ENCODE data around the gene TMEM144. TPM values are rescaled to one million over a fixed set of nuclear protein-coding genes. Genes with fewer than 3 reads are reported as not detected.

The TMEM144 gene
- total RNA-seq, 1 experiment from 2014 or later: 3.4 TPM

GRCh38 chr4:158234671-158235070, 24.4 kb downstream of the TMEM144 start:
- Histone ChIP-seq H2BK5ac (ENCODE audit: insufficient read length, low read length) (no peak overlapping the region), H4K91ac (ENCODE audit: insufficient read length, low read depth, low read length) (no peak overlapping the region), H3K23me2 (ENCODE audit: insufficient read length, low read depth, low read length, poor library complexity, severe bottlenecking) (no peaks in the 10 kb centered on the region), H3K14ac (ENCODE audit: insufficient read depth, low read length) (no peak overlapping the region), H3K9me3 (ENCODE audit: control insufficient read depth, low read depth, low read length) (no peaks in the 10 kb centered on the region), H4K8ac (replicated peaks; ENCODE audit: insufficient read length, low read depth, low read length) (no peak overlapping the region), H4K20me1 (ENCODE audit: control insufficient read depth, insufficient read depth, insufficient read length) (no peaks in the 10 kb centered on the region), H2AFZ (ENCODE audit: low read length) (no peak overlapping the region), H3K27me3 (ENCODE audit: insufficient read depth, low read length) (no peaks in the 10 kb centered on the region), H3K23ac (ENCODE audit: insufficient read length, low read depth, low read length) (no peak overlapping the region), H3K56ac (ENCODE audit: insufficient read length, low read depth, low read length) (no peak overlapping the region), H2BK15ac (ENCODE audit: low read depth, low read length) (no peak overlapping the region), H2BK12ac (ENCODE audit: insufficient read length, low read depth, low read length) (no peak overlapping the region), H3T11ph (ENCODE audit: low read length) (no peak overlapping the region), H4K5ac (ENCODE audit: insufficient read length, low read depth, low read length) (no peak overlapping the region), H2BK120ac (ENCODE audit: low read depth, low read length, poor library complexity, severe bottlenecking) (no peak overlapping the region), H3K4me2 (ENCODE audit: insufficient read depth, insufficient read length, low read length) (no peak overlapping the region), H3K79me2 (ENCODE audit: insufficient read depth, low read length) (no peaks in the 10 kb centered on the region), H2AK5ac (ENCODE audit: insufficient read length, low read length) (no peak overlapping the region), H3K18ac (ENCODE audit: insufficient read length, low read depth, low read length) (no peak overlapping the region), H3K79me1 (ENCODE audit: insufficient read depth, low read depth, low read length, poor library complexity, severe bottlenecking) (no peaks in the 10 kb centered on the region), H3K27ac (ENCODE audit: insufficient read length, low read depth, low read length) (no peak overlapping the region), H2BK20ac (ENCODE audit: low read depth, low read length, poor library complexity, severe bottlenecking) (no peak overlapping the region), H3K9ac (ENCODE audit: extremely low read depth, insufficient read length, low read length) (no peak overlapping the region), H3K4me1 (ENCODE audit: insufficient read depth, low read length) (no peaks in the 10 kb centered on the region), H3K4ac (ENCODE audit: low read depth, low read length) (no peak overlapping the region)
- Mint-ChIP-seq H3K9me3 (no peaks in the 10 kb centered on the region), H3K36me3 (ENCODE audit: insufficient read depth in 1 of 3, low read depth in 3 of 3) (peaks cover 0 to 6% (median 0%) of the 10 kb centered on the region in 3 experiments; a peak in 1 of 7 replicates), H3K4me1 (peaks cover 0 to 6% of the 10 kb centered on the region in 2 experiments; a peak in 2 of 4 replicates), H3K27ac (no peak overlapping the region), H3K27me3 (ENCODE audit: low read depth) (peaks cover 1% of the 10 kb centered on the region; the same call in 1 of the 2 replicates), H3K4me3 (no peak overlapping the region)
- TF ChIP-seq CTCF (conservative IDR thresholded peaks at IDR 0.05): no peak
- no CpG with 5 or more reads among the region's 4 CpGs for WGBS (ENCODE audit: extremely low coverage, insufficient read length, low lambda C conversion rate)
- DNase-seq: no peak

All from H9 (cell line).